Gastrocnemius medialis (tissue), 4 donors: Measurements from ENCODE around the gene NUBP2.

Experiments
- POLR2A ChIP-seq, 2 donors: fragments of 450-650 bp; IDR thresholded peaks; one replicate each; pipeline ENCODE4 v1.6.1; 2017; ENCODE audit warnings: antibody characterized with exemption in 2 of 2, mild to moderate bottlenecking in 2 of 2, moderate library complexity in 2 of 2
- TF ChIP-seq, protein P1 (sequence below), 5 experiments: fragments of 450-650 bp in 3 of 5; fragments of 200-600 bp in 2 of 5; sonication (generic) in 2 of 5; IDR thresholded peaks in 4 of 5; conservative IDR thresholded peaks in 1 of 5; 1 replicate in 4 of 5; 2 replicates in 1 of 5; pipeline ENCODE4 v1.5.1; 2016 to 2019; ENCODE audit warnings: antibody characterized with exemption in 5 of 5, mild to moderate bottlenecking in 3 of 5, moderate library complexity in 3 of 5

DNA sequence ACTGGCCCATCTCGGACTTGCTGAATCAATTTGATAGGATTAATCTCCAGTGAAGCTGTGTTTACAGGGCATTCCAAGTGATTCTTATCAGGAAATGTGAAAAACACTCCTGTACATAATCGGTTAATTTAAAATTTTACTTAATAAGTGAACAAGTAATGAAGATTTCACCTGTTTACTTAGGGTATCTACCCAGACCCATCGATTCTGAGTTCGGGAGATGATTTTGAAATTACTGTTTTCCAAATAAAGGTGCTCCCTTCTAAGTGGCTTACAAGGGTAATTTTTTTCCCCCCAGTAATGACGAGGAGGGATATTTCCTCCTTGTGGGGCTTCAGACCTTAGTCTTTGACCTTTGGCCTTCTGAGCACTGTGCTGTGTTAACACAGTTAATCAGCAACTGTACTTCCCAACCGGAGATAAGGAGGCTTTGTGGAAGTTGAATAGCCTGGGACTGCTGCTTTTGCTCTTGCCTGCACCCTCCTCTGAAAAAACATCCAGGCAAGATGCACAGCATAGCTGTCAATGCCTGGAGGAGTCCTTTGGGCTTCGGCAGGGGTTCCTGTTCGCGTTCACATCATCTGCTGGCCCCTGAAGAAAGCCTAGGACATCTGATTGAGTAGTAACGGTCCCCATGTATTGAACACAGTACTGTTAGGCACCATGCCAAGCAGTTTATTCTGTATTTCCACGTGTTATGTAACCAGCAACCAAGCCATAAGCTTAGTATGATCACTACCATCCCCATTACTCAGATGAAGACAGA, 46.1 kb downstream of the NUBP2 start:
- TF ChIP-seq, protein P1, sequence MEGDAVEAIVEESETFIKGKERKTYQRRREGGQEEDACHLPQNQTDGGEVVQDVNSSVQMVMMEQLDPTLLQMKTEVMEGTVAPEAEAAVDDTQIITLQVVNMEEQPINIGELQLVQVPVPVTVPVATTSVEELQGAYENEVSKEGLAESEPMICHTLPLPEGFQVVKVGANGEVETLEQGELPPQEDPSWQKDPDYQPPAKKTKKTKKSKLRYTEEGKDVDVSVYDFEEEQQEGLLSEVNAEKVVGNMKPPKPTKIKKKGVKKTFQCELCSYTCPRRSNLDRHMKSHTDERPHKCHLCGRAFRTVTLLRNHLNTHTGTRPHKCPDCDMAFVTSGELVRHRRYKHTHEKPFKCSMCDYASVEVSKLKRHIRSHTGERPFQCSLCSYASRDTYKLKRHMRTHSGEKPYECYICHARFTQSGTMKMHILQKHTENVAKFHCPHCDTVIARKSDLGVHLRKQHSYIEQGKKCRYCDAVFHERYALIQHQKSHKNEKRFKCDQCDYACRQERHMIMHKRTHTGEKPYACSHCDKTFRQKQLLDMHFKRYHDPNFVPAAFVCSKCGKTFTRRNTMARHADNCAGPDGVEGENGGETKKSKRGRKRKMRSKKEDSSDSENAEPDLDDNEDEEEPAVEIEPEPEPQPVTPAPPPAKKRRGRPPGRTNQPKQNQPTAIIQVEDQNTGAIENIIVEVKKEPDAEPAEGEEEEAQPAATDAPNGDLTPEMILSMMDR (IDR thresholded peaks at IDR 0.05 in 4 of 5, conservative IDR thresholded peaks at IDR 0.05 in 1 of 5) = no peak
- no peak for TF ChIP-seq POLR2A (IDR thresholded peaks at IDR 0.05)
